GM18867 (cell line): ENCODE data around the gene TBC1D17.
A peak's percentile ranks its signal among the peaks of the same experiment; 100 is the strongest.
"Not testable (repeated sequence)": the region's sequence is repeated elsewhere in the genome, so short reads cannot be mapped to it uniquely, and the experiment has no call there.

ENCODE experiments used
- ATAC-seq: cut with Tn5 transposase; IDR thresholded peaks from one replicate; pipeline ENCODE4 v1.9.1; 2021; ENCODE audit warnings: mild to moderate bottlenecking, moderate library complexity; ENCODE audit not compliant: unreplicated experiment

Gene TBC1D17

GRCh38 chr19:49916839-49917733 is 39.6 kb downstream of the TBC1D17 start:
- ATAC-seq = no peak

- no peak for ATAC-seq
Measured at GRCh38 chr19:49918089-49918488, 40.6 kb downstream of the TBC1D17 start.

GRCh38 chr19:49920624-49921363 is 43.3 kb downstream of the TBC1D17 start:
- no peak for ATAC-seq

- ATAC-seq = no peak
Measured at GRCh38 chr19:49921871-49922795, 44.6 kb downstream of the TBC1D17 start.

- no peak for ATAC-seq
Measured at GRCh38 chr19:49923055-49924003, 45.8 kb downstream of the TBC1D17 start.

- no peak for ATAC-seq
Measured at GRCh38 chr19:49924004-49924880, 46.7 kb downstream of the TBC1D17 start.

- ATAC-seq = not testable (repeated sequence)
Measured at GRCh38 chr19:49924881-49925210, 47.3 kb downstream of the TBC1D17 start.

GRCh38 chr19:49925486-49925885 is 48.0 kb downstream of the TBC1D17 start:
- ATAC-seq = no peak

GRCh38 chr19:49926515-49926914 is 49.0 kb downstream of the TBC1D17 start:
- no peak for ATAC-seq

GRCh38 chr19:49927526-49928264 is 50.2 kb downstream of the TBC1D17 start:
- ATAC-seq = no peak

- peak; percentile 50 for ATAC-seq
Measured at GRCh38 chr19:49929121-49929610, 51.7 kb downstream of the TBC1D17 start, which contains the start of the genes ATF5 and NUP62. ATF5 (plus strand) TSS chr19:49929205; CDS start chr19:49930851, 1,646 bp downstream. NUP62 (minus strand) TSS chr19:49929504; CDS start chr19:49909807, 19,697 bp downstream.

GRCh38 chr19:49929611-49930482 is 52.3 kb downstream of the TBC1D17 start:
- ATAC-seq = peak; percentile 74

GRCh38 chr19:49930483-49931011 is 53.0 kb downstream of the TBC1D17 start:
- no peak for ATAC-seq

GRCh38 chr19:49931293-49932040 is 54.0 kb downstream of the TBC1D17 start:
- no peak for ATAC-seq

GRCh38 chr19:49932041-49932451 is 54.5 kb downstream of the TBC1D17 start:
- no peak for ATAC-seq

- no peak for ATAC-seq
Measured at GRCh38 chr19:49932731-49933131, 55.2 kb downstream of the TBC1D17 start.
